GM18511 (cell line): ENCODE results near the gene NTNG1.

Experiments used
- ATAC-seq: cut with Tn5 transposase; IDR thresholded peaks from one replicate; pipeline ENCODE4 v1.9.1; 2021; ENCODE audit warnings: mild to moderate bottlenecking, moderate library complexity; ENCODE audit not compliant: unreplicated experiment

NTNG1 gene

DNA sequence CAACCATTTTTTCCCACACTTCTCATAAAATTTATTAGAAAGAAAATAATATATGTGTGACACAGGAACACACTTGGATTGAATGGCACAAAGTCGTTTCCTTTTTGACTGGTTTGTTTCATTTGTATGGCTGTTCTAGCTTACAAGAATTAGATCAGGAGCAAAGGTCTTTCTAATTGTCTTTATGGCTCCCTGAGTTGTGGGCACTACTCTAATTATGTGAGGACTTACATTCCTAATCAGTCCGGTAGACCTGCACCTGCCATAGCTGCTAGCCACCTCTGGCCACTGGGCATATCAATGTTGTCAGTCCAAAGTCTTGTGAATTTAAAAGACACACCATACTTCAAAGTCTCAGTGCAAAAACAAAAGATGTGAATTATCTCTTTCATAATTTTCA is 346.7 kb downstream of the NTNG1 start:
- no peak for ATAC-seq

DNA sequence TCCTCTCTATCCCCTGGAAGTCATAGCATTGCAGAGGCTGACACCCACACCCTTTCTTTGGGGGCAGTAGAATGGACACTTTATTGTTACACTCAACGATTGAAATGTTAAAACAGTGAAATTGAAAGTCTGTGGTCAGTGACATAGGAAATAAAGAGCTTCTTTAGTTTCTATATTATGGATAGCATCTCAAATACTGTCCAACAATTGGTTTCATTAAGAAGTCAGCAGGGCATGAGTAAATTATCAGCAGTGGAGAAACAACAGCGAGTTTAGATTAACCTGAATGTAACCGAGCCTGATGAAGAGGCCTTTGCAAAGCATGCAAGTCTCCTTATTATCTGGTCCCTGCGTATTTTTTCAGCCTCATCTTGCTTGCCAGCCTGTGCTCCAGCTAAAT is 350.7 kb downstream of the NTNG1 start:
- ATAC-seq: peak; percentile 56

DNA sequence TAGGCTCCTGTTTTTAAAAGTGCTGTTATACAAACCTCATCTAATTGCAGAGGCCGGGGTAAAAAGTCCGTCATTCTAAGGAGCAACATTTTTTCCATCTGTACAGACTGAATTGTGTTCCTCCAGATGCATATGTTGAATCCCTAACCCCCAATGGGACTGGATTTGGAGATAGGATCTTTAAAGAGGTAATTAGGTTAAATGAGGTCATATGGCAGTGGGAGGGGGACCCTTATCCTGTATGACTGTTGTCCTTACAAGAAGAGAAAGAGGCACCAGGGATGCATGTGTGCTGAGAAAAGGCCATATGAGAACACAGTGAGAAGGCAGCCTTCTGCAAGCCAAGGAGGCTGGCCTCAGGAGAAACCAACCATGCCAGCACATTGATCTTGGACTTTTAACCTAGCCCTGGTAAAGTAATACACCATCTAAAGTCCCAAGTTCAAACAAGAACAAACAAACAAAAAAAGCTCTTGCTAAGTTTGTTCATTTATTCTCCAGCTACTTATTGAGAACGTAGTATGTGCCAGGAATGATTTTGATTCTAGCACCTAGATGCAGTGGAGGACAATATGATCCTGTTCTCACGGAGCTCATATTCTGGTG is 352.4 kb downstream of the NTNG1 start:
- no peak for ATAC-seq

DNA sequence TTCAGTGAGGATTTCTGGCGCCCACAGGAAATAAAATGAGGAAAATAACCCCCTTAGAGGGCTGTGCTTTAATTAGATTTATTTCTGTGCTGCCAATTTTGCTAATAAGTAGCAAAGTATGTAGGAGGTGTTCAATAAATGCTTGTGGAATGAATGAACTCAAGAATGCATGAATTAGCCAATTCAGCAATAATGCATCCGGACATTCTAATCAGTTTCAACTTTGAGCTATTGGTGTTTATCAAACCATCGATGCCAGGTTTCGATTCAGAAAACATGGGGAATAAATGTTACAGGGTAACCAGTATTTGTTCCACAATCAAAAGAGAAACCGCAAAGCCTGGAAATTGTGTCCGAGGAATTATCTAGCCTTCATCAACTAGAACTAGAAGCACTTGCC is 353.2 kb downstream of the NTNG1 start:
- ATAC-seq: no peak

DNA sequence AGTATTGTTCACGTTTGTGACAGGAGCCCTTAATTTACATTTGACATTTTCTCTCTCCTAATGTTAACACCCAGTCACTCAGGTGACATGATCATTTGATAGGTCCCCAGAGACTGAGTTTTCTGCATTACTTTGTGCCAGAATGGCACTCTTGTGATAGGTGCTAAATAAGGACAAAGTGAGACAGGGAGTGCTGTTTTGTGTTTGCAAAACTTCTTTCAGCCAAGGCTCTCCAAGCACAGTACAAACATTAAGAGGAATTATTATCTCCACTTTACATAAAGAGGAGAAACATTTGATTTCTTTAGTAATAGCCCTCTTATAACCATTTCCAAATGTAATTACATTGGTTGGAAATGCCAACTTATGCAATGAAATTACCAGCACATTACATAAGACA is 355.2 kb downstream of the NTNG1 start:
- ATAC-seq: no peak

DNA sequence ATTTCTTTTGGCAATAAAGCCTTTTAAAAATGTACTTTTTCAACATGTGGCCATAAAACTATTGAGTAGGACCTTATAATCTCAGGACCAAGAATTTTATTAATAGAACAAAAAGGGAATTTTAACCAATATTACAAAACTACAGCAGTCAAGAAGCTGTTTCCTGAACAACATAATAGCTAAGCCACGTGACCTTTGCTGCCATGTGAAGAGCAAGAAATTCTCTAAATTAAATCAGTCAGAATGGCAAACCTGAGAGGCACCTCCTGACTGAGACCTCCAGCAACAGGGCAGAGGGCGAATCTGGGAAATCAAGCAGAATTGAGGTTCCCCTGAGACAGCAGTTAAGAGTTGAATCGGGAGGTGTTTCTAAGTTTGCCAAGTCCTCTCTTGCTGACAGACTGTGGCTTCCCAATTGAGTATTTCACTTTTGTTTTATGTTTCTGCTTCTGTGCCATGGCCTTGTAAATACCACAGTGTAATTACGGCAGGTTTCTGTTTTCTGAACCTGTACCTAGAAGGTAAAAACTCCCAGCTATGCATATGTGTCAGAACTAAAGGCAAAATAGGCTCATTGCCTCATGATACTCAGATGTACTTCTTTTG is 358.4 kb downstream of the NTNG1 start:
- peak; percentile 97 for ATAC-seq

DNA sequence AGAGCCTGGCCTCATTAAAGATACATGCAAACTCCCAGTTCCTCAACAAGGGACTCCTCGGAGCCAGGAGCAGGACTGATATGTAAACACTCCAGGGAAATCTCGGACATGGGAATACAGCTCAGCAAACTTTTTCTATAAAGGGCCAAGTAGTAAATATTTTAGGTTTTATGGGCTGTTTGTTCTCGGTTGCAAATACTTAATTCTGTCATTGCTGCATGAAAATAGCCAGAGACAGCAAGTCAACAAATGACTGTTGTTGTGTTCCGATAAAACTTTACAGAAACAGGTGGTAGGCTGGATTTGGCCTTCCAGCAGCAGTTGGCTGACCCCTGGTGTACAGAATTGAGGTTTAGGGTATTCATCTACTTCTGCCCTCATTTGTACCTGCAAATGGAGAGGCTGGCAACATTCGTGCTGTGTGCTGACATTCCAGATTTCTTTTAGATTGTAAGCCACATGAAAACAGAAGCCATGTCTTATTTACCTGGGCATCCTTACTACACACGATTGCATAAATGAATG is 360.3 kb downstream of the NTNG1 start:
- ATAC-seq: no peak

DNA sequence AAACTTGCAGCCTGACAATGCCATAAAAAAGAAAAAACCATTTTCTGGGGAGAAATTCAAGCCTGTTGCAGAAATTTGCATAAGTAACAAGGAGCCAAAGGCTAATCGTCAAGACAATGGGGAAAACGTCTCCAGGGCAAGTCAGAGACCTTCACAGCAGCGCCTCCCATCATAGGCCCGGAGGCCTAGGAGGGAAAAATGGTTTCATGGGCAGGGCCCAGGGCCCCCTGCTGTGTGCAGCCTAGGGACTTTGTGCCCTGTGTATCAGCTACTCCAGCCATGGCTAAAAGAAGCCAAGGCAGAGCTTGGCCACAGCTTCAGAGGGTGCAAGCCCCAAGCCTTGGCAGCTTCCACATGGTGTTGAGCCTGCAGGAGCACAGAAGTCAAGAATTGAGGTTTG is 369.5 kb downstream of the NTNG1 start:
- no peak for ATAC-seq

DNA sequence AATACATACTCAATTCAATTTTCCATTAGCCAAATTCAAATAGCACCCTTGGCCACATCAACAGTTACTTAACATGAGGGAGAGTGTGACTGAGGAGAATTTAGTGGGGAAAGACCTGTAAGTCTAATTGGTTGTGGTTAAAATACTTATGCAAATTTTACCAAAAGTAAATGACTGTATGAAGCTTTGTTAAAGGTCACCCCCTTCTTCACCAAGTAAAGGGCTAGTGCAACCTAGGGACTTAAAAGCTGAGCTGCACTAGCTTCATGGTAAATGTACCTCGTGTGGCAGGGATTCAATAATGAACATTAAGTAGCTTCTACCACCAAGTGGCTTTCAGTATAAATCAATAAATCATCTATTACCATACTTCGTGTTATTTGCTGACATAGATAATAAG is 372.0 kb downstream of the NTNG1 start:
- no peak for ATAC-seq

DNA sequence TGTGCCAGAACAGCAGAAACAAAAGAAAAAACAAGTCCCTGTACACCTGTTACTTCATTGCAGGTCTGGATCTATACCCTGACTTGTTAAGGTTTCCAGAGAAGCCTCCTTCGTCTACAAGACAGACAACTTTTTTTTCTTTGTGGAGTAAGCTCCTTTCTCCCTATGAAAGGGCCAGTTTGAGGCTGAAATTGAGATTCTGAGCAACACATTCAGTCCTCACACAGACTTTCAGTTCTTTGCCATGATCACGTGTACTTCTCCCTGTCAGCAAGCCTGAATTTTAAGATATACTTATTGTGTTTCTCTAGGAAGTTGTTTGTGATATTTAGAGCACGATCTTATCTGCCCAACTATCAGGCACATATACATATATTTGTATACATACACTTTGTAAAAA is 374.0 kb downstream of the NTNG1 start:
- ATAC-seq: no peak

DNA sequence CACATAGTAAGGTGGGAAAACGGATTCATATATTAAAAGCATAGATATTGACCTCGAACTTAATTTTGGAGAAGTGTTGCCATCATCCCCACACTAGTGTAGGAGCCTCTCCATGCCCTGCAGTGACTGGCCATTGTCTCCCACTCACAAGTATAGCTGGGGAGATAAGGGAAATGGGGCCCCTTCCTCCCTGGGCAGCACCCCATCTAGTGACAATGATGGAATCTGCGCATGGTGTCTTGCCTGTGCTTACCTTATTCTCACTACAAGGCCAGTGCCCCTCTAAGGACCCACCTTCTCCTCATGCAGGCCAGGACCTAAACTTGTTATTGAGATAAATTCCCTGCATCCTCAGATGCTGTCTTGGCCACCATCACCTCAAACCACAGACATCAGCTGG is 374.9 kb downstream of the NTNG1 start:
- ATAC-seq: peak; percentile 51

DNA sequence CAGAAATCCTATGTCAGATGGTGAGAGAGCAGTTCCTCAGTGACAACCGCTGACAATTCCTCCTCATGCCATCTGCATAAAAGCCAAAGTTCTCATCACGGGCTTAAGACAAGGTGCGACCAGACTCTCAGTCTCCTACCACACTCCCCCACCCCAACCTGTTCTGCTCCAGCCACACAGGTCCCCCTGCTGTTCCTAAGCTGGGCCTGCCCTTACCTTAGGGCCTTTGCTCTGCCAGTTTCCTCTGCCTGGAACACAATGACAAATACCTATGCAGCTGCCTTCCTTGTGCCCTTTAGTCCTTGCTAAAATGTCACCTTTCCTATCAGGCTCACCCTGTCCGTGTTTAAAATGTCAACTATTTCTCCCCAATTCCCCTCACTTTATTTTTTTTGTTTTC is 382.2 kb downstream of the NTNG1 start:
- no peak for ATAC-seq

DNA sequence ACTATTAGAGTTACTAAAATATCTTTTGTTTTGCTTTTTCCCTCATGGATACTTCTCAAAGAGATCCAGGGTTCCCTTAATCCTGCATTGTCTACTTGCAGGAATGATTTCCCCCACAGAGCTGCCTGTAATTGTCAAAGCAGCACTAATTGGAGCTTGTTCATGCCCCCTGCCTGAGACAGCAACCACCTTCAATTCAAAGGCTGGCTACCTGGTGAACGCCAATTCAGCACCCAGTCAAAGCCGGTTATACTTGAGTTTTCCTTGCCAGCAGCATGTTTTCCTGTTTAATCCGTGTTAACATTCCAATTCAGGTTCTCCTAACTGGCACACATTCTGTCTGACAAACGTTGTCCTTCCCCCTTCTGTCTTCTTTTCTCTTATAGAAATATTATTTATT is 382.9 kb downstream of the NTNG1 start:
- ATAC-seq: no peak

DNA sequence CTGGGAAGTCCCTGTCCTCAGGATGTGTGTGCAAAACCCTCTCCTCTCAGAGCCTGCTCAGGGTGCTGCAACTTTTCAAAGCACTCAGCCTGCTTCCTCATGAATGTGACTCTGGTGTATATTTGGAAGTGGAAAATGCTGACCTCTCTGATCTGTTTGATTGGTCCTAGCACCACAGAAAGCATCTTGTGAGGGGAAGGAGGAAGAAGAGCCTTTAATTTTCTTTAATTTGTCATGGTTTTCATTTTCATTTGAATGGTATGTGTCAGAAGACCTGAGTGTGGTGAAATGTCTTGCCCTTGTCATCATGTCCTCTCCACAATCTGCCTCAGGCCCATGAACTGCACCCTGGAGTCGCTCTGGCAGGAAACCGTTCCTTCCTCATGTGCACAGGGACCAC is 383.5 kb downstream of the NTNG1 start:
- ATAC-seq: no peak

DNA sequence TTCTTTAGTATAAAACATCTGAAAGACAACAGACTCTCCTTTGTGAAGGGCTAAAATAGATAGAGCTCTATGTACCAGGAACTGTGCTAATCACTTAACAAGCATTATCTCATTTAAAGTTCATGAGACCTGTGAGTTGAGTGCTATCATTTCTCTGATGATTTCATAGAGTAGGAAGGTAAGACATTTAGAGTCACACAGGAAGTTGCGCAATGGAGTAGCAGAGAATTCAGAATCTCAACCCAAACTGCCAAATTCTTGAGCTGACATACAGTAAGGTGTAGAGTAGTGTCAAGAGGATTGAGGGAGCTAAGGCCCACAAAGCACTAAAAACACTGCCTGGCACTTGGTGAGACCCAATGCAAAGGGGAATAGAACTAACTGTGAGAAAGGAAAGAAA is 384.3 kb downstream of the NTNG1 start:
- ATAC-seq: no peak

DNA sequence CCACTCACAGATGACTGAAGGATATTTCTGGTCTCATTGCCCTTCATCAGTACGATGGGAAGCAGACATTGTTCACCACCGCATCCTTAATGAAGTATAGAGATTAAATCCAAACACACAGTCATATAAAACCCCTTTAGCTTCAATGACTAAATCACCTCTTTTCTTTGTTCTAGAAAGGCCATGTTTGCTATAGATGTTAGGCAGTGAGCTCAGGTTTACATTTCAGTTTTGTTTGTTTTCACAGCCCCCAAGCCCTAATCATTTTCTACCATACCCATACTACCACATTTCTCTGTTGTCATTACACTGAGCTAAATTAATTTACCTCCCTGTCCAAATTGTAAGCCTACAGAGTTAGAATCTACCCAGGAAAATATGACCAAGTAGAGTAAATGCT is 385.1 kb downstream of the NTNG1 start:
- no peak for ATAC-seq

DNA sequence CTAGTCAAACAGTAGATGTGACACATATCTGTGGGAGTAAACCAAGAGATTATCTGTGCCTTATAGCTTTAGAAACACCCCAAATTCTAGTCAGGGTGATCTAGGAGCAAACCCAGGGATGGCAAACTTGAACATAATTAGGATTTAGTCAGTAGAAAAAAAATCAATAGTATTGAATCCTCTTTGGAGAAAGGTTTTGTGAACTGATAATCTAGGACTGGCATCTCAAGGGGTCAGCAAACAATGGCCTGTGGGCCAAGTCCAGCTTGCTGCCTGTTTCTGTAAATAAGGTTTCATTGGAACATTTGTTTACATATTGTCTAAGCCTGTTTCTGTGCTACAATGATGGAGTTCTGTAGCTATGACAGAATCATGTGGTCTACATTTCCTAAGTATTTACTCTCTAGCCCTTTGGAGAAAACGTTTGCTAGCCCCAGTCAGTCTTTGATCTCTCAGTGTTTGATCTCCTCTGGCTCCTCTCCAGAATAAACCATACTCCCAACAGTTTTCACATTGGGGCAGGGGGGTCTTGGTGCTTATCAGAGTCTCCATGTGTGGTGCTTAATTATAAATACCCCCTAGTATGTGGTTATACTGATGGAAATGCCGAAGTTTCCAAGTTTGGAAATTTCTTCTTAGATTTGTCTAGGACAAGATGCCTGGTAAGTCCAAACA is 385.8 kb downstream of the NTNG1 start:
- no peak for ATAC-seq

DNA sequence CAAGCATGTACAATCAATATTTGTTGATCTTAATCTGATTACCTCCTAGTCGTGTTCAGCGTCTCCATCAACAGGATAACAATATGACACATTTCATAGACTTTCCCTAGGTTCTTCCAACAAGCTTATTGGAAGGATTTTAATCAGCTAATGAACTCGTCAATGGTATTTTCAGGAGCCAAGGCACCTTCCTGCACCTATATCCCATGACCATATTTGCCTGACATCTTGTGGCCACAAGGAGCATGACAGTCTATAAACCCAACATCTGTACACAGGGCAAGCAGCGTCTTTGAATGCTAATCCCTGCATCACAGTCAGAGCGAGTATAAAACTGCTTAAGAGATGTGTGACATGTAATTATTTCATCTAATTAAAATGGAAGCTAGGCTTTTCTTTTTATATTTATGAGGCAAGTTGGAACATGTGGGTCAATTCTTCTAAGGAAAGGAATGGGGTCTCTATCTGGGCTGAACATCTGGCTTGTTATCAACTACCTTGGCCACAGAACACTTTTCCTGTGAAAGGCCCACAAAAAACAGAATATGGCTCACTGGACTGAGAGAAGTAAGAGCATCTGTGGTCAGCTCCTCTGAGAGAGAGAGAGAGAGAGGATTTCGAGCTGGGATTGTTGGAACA is 388.8 kb downstream of the NTNG1 start:
- peak; percentile 95 for ATAC-seq

DNA sequence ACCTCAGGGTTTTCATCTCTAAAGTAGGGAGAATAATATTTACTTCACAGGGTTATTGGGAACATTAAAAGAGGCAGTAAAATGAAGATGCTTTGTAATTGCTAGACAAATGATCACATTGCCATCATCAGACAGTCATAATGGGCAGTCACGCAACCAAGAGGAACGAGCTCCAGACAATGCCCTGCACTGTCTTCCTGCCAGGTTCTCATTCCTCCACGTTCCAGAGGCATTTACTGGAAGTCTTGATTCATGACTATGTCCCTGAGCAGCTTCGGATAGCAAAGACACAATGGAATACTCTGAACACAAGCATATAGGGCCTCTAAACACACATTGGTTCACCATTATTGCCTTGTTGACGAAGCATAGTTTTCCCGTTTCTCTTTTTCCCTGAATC is 389.7 kb downstream of the NTNG1 start:
- ATAC-seq: no peak

DNA sequence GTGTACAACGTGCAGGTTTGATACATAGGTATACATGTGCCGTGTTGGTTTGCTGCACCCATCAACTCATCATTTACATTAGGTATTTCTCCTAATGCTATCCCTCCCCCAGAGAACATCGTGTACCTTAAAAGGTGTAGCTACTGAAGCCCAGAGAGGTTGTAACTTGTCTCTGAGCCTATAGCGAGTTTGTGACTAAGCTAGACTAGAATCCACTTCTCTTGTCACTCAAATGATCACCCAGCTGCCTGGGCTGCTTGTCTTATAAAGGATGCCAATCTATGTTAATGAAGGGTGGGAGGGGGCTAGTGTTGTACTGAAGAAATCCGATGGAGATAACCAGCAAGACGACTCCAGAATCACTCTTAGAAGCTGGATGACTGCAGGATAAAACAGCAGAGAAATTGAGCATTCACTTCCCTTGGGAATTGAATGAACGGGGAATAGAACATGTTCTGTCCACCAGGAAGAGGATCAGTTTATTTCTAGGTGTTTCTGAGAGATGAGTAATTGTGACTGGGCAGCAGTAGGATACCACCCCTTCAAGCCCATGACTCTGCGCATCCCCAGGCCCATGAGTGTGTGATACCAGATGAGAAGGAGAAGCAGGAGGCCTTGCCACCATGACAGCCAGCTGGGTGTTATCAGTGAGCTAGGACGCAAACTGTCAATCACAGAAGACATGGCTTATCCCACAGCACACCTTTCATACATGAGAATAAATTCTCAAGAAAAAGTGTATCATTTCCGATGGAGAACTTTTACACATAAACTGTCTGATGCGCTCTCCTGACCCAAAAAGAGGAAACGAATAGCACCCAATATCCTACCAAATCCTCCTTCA is 390.4 kb downstream of the NTNG1 start:
- no peak for ATAC-seq

DNA sequence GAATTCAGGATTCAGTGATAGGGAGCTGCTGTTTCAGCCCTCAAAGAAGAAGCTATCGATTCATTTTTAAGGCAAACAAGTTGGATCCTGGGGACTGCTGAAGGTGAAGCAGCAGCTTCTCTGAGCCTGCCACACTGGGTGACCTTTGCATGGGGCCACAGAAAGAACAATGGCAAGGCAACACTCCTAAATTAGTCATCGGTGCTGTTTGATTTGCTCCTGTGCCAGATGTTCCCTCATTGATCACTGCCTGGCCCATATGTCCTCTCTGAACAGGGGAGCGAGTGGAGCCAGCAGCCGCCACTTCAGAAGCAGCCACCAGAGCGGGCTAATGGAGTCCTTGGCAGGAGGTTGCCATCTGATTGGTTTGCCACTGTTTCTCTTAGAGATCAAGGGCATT is 391.5 kb downstream of the NTNG1 start:
- no peak for ATAC-seq
